SK-N-SH (cell line): Measurements from ENCODE around the gene DENND6A. TPM values are rescaled to one million over a fixed set of nuclear protein-coding genes. Genes with fewer than 3 reads are reported as not detected.

ENCODE experiments used
- CTCF ChIA-PET: fragments of 300-600, 350-600 bp; formaldehyde crosslinking; extraction: SDS; loops from one replicate; lab custom pipeline; 2021; lab: Yijun Ruan, JAX
- POLR2A ChIA-PET: fragments of 350-600 bp; sonication (Branson Sonifier 250); formaldehyde crosslinking; extraction: SDS; loops from one replicate; lab custom pipeline; 2020; ENCODE audit warnings: antibody characterized with exemption, inconsistent platforms; lab: Yijun Ruan, JAX
- DNase-seq: peaks from one replicate; pipeline ENCODE4 v3.0.0; 2012
- H2AFZ ChIP-seq: fragments of 200-600 bp; sonication (generic); 2 replicates; pipeline ENCODE4 v1.8.1; 2016; ENCODE audit warnings: antibody characterized with exemption, mild to moderate bottlenecking, low read depth
- H3F3A ChIP-seq: fragments of 200-600 bp; sonication (generic); replicated peaks from 2 replicates; pipeline ENCODE3; 2016; ENCODE audit warnings: antibody characterized with exemption, mild to moderate bottlenecking; ENCODE audit not compliant: insufficient read depth
- H3K27ac ChIP-seq, 2 experiments: fragments of 200-500 bp in 1 of 2; fragments of 200-600 bp in 1 of 2; sonication (Bioruptor generic) in 1 of 2; sonication (generic), shearing (Covaris generic) in 1 of 2; 2 replicates each; pipeline versions ENCODE4 v1.5.1 to v1.6.1; 2014 to 2016; ENCODE audit warnings: low read depth in 2 of 2, inconsistent platforms in 1 of 2, low read length in 1 of 2, mild to moderate bottlenecking in 1 of 2, mixed read lengths in 1 of 2
- H3K27me3 ChIP-seq: fragments of 200-600 bp; sonication (generic), shearing (Covaris generic); 2 replicates; pipeline ENCODE4 v1.6.1; 2016; ENCODE audit warnings: mixed run types; ENCODE audit not compliant: insufficient read depth
- H3K36me3 ChIP-seq, 2 experiments: fragments of 200-500 bp in 1 of 2; fragments of 200-600 bp in 1 of 2; sonication (Bioruptor generic) in 1 of 2; sonication (generic) in 1 of 2; replicated peaks in 1 of 2; 2 replicates each; pipeline versions ENCODE3 to v1.5.1; 2014 to 2016; ENCODE audit warnings: low read length in 1 of 2, mild to moderate bottlenecking in 1 of 2; ENCODE audit not compliant: insufficient read depth in 2 of 2, control insufficient read depth in 1 of 2
- H3K4me1 ChIP-seq, 2 experiments: fragments of 200-500 bp in 1 of 2; fragments of 200-600 bp in 1 of 2; sonication (Bioruptor generic) in 1 of 2; sonication (generic), shearing (Covaris generic) in 1 of 2; 2 replicates each; pipeline versions ENCODE4 v1.5.1 to v1.6.1; 2014 to 2016; ENCODE audit warnings: low read depth in 1 of 2, low read length in 1 of 2, mixed run types in 1 of 2; ENCODE audit not compliant: insufficient read depth in 2 of 2, control insufficient read depth in 1 of 2
- H3K4me2 ChIP-seq: fragments of 200-600 bp; sonication (generic), shearing (Covaris generic); 2 replicates; pipeline ENCODE4 v1.6.1; 2017; ENCODE audit warnings: mixed run types
- H3K4me3 ChIP-seq, 2 experiments: fragments of 200-500 bp in 1 of 2; fragments of 200-600 bp in 1 of 2; sonication (Bioruptor generic) in 1 of 2; sonication (generic), shearing (Covaris generic) in 1 of 2; 2 replicates each; pipeline versions ENCODE4 v1.5.1 to v1.8.1; 2014 to 2016; ENCODE audit warnings: low read depth in 2 of 2, inconsistent platforms in 1 of 2, low read length in 1 of 2, mild to moderate bottlenecking in 1 of 2, mixed read lengths in 1 of 2, moderate library complexity in 1 of 2
- H3K79me2 ChIP-seq: fragments of 200-600 bp; sonication (generic); 2 replicates; pipeline ENCODE4 v1.8.1; 2017; ENCODE audit warnings: mild to moderate bottlenecking; ENCODE audit not compliant: insufficient read depth
- H3K9ac ChIP-seq: fragments of 200-600 bp; sonication (generic); 2 replicates; pipeline ENCODE4 v1.6.1; 2017; ENCODE audit warnings: mixed run types
- H3K9me2 ChIP-seq: fragments of 200-600 bp; sonication (generic); 2 replicates; pipeline ENCODE4 v1.6.1; 2017; ENCODE audit warnings: mixed run types
- H3K9me3 ChIP-seq: fragments of 200-600 bp; sonication (generic); 2 replicates; pipeline ENCODE4 v1.6.1; 2017; ENCODE audit warnings: mixed run types, mild to moderate bottlenecking, moderate library complexity
- H4K20me1 ChIP-seq: fragments of 200-600 bp; sonication (generic); 2 replicates; pipeline ENCODE4 v1.6.1; 2017; ENCODE audit warnings: mild to moderate bottlenecking, mixed run types; ENCODE audit not compliant: insufficient read depth
- ELF1 ChIP-seq: IDR thresholded peaks from 2 replicates; pipeline ENCODE4 v1.4.0; 2012
- EP300 ChIP-seq, 2 experiments: IDR thresholded peaks; 2 replicates each; pipeline versions ENCODE4 v1.4.0 to v1.6.1; 2012; ENCODE audit warnings: borderline replicate concordance in 1 of 2, low read depth in 1 of 2, low read length in 1 of 2
- FOSL2 ChIP-seq: IDR thresholded peaks from 2 replicates; pipeline ENCODE4 v1.4.0; 2012; ENCODE audit warnings: low read depth, mild to moderate bottlenecking, moderate library complexity, borderline replicate concordance
- FOXM1 ChIP-seq: IDR thresholded peaks from 2 replicates; pipeline ENCODE4 v1.4.0; 2012; ENCODE audit warnings: low read depth, mild to moderate bottlenecking
- MXI1 ChIP-seq: IDR thresholded peaks from 2 replicates; pipeline ENCODE4 v1.6.1; 2012; ENCODE audit warnings: mild to moderate bottlenecking, low read depth, low read length, improper control_type of control experiment
- RCOR1 ChIP-seq: fragments of 150-350 bp; IDR thresholded peaks from 2 replicates; pipeline ENCODE4 v1.6.1; 2017; ENCODE audit warnings: antibody characterized with exemption, low read length
- RFX5 ChIP-seq: IDR thresholded peaks from 2 replicates; pipeline ENCODE4 v1.6.1; 2012; ENCODE audit warnings: mild to moderate bottlenecking, improper control_type of control experiment, low read length
- RXRA ChIP-seq: IDR thresholded peaks from 2 replicates; pipeline ENCODE4 v1.4.0; 2012; ENCODE audit warnings: low read depth, mild to moderate bottlenecking, borderline replicate concordance
- SIN3A ChIP-seq: IDR thresholded peaks from 2 replicates; pipeline ENCODE4 v1.6.1; 2012; ENCODE audit warnings: low read depth, mild to moderate bottlenecking, low read length, moderate library complexity, borderline replicate concordance
- TCF12 ChIP-seq: IDR thresholded peaks from 2 replicates; pipeline ENCODE4 v1.4.0; 2012
- TEAD4 ChIP-seq: IDR thresholded peaks from 2 replicates; pipeline ENCODE4 v1.4.0; 2012; ENCODE audit warnings: mild to moderate bottlenecking, borderline replicate concordance; ENCODE audit not compliant: insufficient read depth
- WGBS: methylation state at CpG from one replicate; pipeline ENCODE4 v1.1.6; 2017; ENCODE audit warnings: low lambda C conversion rate; 5-methylcytosine and 5-hydroxymethylcytosine counted together
- polyA plus RNA-seq, 3 experiments: library from polyadenylated mRNA; depleted of rRNA; stranded (reverse); fragments of >200 nt; gene quantifications; 2 replicates each; pipeline ENCODE4 v1.2.3, GENCODE V29; 2012
- TF ChIP-seq, protein P1 (sequence below): IDR thresholded peaks from 2 replicates; pipeline ENCODE4; 2012
- TF ChIP-seq, protein P2 (sequence below): IDR thresholded peaks from 2 replicates; pipeline ENCODE4 v1.4.0; 2012; ENCODE audit warnings: low read depth
- TF ChIP-seq, protein P3 (sequence below): IDR thresholded peaks from 2 replicates; pipeline ENCODE4 v1.6.1; 2012; ENCODE audit warnings: mild to moderate bottlenecking, low read depth, low read length, moderate library complexity
- TF ChIP-seq, protein P4 (sequence below): fragments of 150-350 bp; IDR thresholded peaks from 2 replicates; pipeline ENCODE4 v1.6.1; 2017; ENCODE audit warnings: antibody characterized with exemption, low read length, low read depth, borderline replicate concordance

The DENND6A gene
- polyA plus RNA-seq, 1 of the 3 experiments (the other 2 are of a cell fraction), result 5.8 TPM

DNA sequence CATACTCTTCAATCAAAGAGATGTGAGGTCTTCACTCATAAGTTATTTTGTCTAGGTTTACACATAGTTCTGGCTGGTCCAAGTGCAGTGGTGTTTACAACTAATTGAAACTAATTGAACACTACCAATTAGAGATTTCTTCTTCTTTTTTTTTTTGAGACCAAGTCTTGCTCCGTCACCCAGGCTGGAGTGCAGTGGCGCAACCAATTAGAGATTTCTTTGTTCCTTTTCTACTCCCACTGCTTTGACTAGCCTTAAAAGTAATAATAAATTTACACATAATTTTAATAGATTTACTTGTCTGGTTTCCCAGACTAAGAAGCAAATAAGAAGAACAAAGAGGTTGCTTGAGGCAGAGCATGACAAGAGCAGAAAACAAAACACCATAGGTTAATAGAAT lies 6.7 kb upstream of the DENND6A start:
- no peaks in the 10 kb centered on the region for H3K27me3 ChIP-seq
- CTCF ChIA-PET, result no interaction called here
- H4K20me1 ChIP-seq, result no peaks in the 10 kb centered on the region
- POLR2A ChIA-PET, result no interaction called here
- H3F3A ChIP-seq, result no peaks in the 10 kb centered on the region
- H3K4me2 ChIP-seq, result no peak overlapping the region
- DNase-seq, result no peak
- no peak overlapping the region for H3K9ac ChIP-seq
- H3K9me3 ChIP-seq, result no peaks in the 10 kb centered on the region
- H3K36me3 ChIP-seq, result no peaks in the 10 kb centered on the region
- no peak overlapping the region for H3K27ac ChIP-seq
- H3K4me3 ChIP-seq, result no peak overlapping the region
- no peaks in the 10 kb centered on the region for H3K4me1 ChIP-seq
- H3K79me2 ChIP-seq, result no peaks in the 10 kb centered on the region
- H2AFZ ChIP-seq, result no peak overlapping the region
- TF ChIP-seq EP300 (IDR thresholded peaks at IDR 0.05; ENCODE audit: borderline replicate concordance in 1 of 2, low read depth in 1 of 2, low read length in 1 of 2) (no peak), RCOR1 (no peak)
- WGBS, result 96% methylated on average over 2 of the region's 2 CpGs
- no peaks in the 10 kb centered on the region for H3K9me2 ChIP-seq

DNA sequence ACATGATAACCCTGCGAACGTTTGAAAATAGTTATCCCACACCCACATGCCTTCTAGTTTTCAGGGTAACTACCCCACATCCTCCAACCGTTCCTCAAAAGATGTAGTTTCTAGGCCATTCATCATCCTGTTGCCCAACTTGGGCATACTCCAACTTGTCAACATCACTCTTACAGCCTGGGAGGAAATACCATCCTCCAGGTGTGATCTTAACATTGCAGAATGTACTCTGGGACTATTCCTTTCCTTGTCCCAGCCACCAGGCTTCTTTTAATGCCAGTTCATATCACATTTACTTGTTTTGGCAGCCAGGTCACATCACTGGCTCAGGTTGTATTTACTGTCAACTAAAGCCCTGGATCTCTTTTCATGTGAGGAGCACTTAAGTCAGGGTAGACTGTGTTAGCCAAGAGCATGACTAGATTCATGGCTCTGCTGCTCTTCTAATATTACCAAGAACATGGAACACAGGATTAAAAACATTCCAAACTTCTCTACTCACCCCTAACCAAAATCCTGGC lies 4.0 kb upstream of the DENND6A start:
- Histone ChIP-seq H2AFZ (no peak overlapping the region), H3F3A (peaks cover 7% of the 10 kb centered on the region), H3K4me1 (no peaks in the 10 kb centered on the region), H3K27ac (no peak overlapping the region), H3K4me3 (no peak overlapping the region), H3K9me3 (no peaks in the 10 kb centered on the region), H3K36me3 (no peaks in the 10 kb centered on the region), H3K4me2 (no peak overlapping the region), H4K20me1 (peaks cover under 1% of the 10 kb centered on the region; the same call in 1 of the 2 replicates), H3K9me2 (no peaks in the 10 kb centered on the region), H3K9ac (no peak overlapping the region), H3K27me3 (no peaks in the 10 kb centered on the region), H3K79me2 (peaks cover 5% of the 10 kb centered on the region)
- whole genome bisulfite sequencing, result 78% methylated on average over 3 of the region's 3 CpGs
- no peak for DNase-seq
- TF ChIP-seq RCOR1, result no peak
- no peak for TF ChIP-seq RFX5
- no peak for TF ChIP-seq RXRA
- TF ChIP-seq FOXM1, result no peak
- TF ChIP-seq, protein P1, sequence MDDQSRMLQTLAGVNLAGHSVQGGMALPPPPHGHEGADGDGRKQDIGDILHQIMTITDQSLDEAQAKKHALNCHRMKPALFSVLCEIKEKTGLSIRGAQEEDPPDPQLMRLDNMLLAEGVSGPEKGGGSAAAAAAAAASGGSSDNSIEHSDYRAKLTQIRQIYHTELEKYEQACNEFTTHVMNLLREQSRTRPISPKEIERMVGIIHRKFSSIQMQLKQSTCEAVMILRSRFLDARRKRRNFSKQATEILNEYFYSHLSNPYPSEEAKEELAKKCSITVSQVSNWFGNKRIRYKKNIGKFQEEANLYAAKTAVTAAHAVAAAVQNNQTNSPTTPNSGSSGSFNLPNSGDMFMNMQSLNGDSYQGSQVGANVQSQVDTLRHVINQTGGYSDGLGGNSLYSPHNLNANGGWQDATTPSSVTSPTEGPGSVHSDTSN, result no peak
- no peak for TF ChIP-seq ELF1
- ChIA-PET POLR2A (no interaction called here), CTCF (no interaction called here)

DNA sequence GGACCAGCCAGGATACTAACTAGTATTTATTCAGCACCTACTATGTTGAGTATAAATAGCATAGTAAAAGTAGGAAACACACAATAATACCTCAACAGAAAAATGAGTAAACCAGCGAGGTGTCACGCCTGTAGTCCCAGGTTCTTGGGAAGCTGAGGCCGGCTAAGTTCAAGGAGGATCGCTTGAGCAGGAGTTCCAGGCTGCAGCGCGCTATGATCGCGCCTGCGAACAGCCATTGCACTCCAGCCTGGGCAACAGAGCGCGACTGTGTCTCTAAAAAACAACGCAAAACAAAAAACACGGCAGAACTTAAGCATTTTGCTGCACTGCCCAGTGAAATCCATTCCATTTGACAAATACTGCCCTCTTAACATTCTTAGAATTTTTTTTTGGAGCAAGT lies 1.3 kb upstream of the DENND6A start:
- peaks cover 26% of the 10 kb centered on the region for H4K20me1 ChIP-seq
- CTCF ChIA-PET, result no interaction called here
- no peaks in the 10 kb centered on the region for H3K9me3 ChIP-seq
- no peaks in the 10 kb centered on the region; a peak in 1 of 4 replicates for H3K4me1 ChIP-seq
- H3K79me2 ChIP-seq, result peaks cover 33% of the 10 kb centered on the region
- no peak for DNase-seq
- H3K9me2 ChIP-seq, result no peaks in the 10 kb centered on the region
- 91% methylated on average over 13 of the region's 13 CpGs for whole genome bisulfite sequencing
- peaks cover 14% of the 10 kb centered on the region for H3F3A ChIP-seq
- H3K4me3 ChIP-seq, result no peak overlapping the region
- no peaks in the 10 kb centered on the region for H3K27me3 ChIP-seq
- no peaks in the 10 kb centered on the region for H3K36me3 ChIP-seq
- H3K4me2 ChIP-seq, result no peak overlapping the region
- POLR2A ChIA-PET, result no interaction called here
- no peak overlapping the region for H3K27ac ChIP-seq
- H3K9ac ChIP-seq, result no peak overlapping the region
- no peak overlapping the region for H2AFZ ChIP-seq
- TF ChIP-seq, protein P2, sequence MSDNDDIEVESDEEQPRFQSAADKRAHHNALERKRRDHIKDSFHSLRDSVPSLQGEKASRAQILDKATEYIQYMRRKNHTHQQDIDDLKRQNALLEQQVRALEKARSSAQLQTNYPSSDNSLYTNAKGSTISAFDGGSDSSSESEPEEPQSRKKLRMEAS, result no peak
- no peak for TF ChIP-seq SIN3A
- TF ChIP-seq TCF12, result no peak
- no peak for TF ChIP-seq EP300 (IDR thresholded peaks at IDR 0.05; ENCODE audit: borderline replicate concordance in 1 of 2, low read depth in 1 of 2, low read length in 1 of 2)
- TF ChIP-seq MXI1, result no peak
- TF ChIP-seq RXRA, result no peak
- no peak for TF ChIP-seq TEAD4
- TF ChIP-seq, protein P3, sequence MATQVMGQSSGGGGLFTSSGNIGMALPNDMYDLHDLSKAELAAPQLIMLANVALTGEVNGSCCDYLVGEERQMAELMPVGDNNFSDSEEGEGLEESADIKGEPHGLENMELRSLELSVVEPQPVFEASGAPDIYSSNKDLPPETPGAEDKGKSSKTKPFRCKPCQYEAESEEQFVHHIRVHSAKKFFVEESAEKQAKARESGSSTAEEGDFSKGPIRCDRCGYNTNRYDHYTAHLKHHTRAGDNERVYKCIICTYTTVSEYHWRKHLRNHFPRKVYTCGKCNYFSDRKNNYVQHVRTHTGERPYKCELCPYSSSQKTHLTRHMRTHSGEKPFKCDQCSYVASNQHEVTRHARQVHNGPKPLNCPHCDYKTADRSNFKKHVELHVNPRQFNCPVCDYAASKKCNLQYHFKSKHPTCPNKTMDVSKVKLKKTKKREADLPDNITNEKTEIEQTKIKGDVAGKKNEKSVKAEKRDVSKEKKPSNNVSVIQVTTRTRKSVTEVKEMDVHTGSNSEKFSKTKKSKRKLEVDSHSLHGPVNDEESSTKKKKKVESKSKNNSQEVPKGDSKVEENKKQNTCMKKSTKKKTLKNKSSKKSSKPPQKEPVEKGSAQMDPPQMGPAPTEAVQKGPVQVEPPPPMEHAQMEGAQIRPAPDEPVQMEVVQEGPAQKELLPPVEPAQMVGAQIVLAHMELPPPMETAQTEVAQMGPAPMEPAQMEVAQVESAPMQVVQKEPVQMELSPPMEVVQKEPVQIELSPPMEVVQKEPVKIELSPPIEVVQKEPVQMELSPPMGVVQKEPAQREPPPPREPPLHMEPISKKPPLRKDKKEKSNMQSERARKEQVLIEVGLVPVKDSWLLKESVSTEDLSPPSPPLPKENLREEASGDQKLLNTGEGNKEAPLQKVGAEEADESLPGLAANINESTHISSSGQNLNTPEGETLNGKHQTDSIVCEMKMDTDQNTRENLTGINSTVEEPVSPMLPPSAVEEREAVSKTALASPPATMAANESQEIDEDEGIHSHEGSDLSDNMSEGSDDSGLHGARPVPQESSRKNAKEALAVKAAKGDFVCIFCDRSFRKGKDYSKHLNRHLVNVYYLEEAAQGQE, result no peak
- no peak for TF ChIP-seq FOSL2
- TF ChIP-seq, protein P4, sequence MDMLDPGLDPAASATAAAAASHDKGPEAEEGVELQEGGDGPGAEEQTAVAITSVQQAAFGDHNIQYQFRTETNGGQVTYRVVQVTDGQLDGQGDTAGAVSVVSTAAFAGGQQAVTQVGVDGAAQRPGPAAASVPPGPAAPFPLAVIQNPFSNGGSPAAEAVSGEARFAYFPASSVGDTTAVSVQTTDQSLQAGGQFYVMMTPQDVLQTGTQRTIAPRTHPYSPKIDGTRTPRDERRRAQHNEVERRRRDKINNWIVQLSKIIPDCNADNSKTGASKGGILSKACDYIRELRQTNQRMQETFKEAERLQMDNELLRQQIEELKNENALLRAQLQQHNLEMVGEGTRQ, result no peak
- TF ChIP-seq, protein P1, result no peak
